DLD1 (cell line): Measurements from ENCODE around the gene VIT.

Experiments used
- in situ Hi-C: cut with HindIII; loops from 2 replicates; pipeline ENCODE4 v1.10.0; 2017; ENCODE audit warnings: low sequenced_read_pairs

Gene VIT

DNA sequence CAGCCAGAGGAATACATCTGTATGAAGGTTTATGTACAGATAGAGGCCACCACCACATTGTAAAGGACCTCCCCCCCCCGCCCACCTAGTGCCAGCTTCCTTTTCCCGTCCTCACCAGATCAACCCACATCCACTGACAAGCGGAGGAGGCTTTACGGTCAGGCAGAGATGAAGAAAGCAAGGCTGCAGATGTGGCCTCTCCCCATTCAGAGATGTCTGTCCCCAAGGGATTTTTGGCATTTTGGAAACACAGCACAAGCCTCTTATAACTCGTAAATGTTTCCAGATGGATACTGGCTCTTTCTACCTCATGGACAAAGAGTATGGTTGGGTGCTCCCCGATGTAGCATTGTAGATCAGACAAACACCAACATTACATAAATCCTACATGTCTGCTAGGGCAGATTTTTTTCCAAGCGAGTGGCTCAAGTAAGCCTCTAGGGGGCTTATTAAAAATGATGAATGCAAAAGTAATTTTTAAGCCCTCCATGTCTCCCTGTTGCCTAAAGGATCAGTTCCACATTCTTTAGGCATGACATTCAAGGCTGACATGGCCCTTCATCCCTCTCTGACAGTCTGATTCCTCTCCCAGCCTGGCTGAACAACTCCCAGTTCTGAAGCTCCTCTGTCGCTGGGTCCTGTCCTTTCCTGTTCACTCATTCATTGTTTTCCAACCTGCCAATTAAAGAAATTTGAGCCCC is 11.7 kb downstream of the VIT start:
- in situ Hi-C loops, result no loop called here

DNA sequence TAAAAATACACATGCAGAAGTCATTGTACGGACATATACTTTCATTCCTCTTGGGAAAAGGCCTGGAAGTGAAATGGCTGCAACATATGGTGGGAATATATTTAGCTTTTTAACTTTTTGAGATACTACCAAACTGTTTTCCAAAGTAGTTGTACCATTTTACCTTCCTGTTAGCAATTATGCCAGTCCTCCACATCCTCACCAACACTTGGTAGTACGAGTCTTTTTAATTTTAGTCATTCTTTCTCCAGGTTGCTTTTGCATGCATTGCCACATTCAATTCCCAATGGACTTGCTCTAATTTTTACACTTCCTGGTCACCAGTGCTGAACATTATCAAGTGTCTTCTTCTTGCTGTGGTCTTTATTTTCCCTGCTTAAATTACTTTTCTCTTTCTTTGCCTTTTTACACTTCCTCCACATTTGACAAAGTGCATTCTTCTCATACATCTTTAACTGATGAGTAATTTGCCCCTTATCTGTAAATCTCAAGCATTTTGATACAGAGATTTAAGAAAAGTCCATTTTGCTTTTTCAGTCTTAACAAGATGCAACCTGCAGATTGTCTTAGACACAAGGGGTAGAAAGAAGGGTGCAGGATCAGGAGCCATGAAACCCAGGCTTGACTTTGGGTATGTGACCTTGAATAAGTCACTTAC is 14.5 kb downstream of the VIT start:
- in situ Hi-C loops, result no loop called here

- in situ Hi-C loops, result no loop called here
These were observed 15.3 kb downstream of the VIT start for GRCh38 chr2:36711741-36712314.

DNA sequence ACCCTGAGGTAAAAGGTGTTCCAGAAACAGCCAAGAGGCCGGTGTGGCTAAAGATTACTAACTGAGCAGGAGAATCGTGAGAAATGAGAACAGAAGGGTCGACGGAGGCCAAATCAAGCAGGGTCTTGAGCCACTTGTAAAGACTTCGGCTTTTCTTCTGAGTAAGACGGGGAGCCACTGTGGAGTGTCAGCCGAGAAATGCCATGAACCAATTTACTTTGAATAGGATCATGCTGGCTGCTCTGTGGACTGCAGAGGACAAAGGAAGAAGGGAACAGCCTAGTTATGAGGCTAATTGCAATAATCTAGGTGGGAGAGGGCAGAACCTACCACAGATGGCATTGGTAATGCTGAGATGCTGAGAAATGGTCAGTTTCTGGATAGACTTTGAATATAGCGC is 16.8 kb downstream of the VIT start:
- in situ Hi-C loops, result no loop called here

DNA sequence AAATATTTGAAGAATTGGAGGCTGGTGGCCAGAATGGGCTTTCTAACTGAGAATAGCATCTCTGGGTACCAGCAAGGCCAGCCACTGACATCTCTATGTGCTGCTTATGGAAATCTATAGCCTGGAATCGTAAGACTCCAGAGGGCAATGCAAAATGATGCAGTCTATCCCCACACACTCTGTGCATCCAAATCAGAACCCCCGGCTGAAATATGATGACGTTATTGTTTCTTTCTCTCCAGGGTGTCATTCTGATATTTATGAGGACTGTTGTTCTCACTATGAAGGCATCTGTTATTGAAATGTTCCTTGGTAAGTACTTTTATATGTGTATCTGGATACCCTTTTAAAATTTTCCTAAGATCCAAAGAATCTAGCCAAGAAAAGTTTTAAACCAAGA is 19.6 kb downstream of the VIT start:
- in situ Hi-C loops, result no loop called here

GRCh38 chr2:36717603-36718266 is 21.2 kb downstream of the VIT start:
- in situ Hi-C loops, result no loop called here

GRCh38 chr2:36727550-36727949 is 31.0 kb downstream of the VIT start:
- in situ Hi-C loops, result no loop called here

DNA sequence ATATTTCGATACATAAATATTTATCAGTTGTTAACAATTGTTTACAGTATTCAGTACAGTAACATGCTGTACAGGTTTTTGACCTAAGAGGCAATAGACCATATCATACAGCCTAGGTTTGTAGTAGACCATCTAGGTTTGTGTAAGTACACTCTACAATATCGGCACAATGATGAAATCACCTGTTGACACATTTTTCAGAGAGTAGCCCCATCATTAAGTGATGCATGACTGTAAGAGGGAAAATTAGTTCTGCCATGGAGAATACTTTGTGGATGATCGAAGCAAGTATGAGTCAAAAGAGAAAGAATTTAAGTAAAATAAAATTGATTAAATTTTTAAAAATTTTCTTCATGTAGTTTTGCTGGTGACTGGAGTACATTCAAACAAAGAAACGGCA is 32.6 kb downstream of the VIT start:
- in situ Hi-C loops, result no loop called here

GRCh38 chr2:36731941-36732672 is 35.6 kb downstream of the VIT start:
- in situ Hi-C loops, result no loop called here

- in situ Hi-C loops, result no loop called here
These were observed 36.1 kb downstream of the VIT start for GRCh38 chr2:36732673-36733036.

DNA sequence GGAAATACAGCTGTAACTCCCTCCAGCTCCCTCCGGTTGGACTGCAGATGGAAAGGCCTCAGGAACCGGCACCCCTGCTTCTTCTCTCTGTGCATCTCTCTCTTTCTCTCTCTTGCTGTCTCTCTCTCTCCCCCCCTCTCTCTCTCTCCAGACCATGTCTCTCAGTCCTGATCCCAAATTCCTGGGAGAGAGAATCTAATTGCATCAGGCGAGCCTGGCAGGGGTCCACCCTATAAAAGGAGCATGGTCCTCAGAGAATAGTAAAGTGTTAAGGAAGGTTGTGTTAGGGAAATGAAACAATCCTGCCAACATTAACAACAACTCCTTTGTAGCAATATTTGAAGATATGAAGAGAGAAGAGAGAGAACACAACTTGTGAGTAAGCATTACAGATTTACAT is 36.7 kb downstream of the VIT start:
- in situ Hi-C loops, result no loop called here

DNA sequence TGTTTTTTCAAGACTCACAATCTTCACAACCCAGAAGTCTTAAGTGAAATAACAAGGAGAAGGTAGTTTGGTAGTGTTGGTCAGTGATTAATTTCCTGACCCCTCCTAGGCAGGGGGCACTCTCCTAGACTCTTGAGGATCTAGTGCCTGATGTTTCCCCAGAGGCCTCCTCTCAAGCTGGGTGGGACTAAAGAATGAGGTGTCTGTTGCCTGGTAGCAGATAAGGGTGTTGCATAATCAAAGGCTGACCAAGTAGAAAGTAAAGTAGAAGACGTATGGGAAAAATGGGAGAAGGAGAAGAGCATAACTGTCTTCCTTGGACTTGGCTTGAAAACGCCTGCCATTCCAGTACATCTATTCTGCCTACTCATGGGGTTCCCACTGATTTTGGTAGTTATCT is 37.8 kb downstream of the VIT start:
- in situ Hi-C loops, result no loop called here

DNA sequence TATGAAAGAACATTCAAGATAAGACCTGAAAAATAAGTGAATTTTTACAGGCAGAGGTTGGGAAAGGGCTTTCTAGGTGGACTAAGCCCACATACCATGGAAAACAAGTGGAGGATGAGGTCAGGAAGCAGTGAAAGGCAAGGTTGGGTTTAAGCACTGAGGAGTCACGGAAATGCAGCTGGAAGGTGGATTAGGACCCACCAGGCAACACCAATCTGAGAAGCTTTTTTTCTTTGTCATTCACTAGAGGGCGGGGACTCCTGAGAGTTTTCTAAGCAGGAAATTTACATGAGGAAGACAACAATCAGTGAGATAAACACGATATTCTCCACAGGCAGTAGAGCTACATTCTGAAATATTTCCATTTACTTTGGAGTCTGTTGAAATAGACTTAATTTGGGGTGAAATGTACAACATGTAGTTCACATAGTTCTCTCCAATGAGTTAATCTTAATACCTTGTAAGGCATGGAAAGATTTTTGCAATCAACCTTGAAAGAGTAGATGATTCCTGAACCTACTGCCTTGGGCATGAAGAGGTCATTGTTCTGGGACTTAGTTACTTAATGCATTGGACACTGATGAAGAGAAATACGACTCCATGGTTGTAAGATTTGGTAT is 40.7 kb downstream of the VIT start:
- in situ Hi-C loops, result no loop called here

DNA sequence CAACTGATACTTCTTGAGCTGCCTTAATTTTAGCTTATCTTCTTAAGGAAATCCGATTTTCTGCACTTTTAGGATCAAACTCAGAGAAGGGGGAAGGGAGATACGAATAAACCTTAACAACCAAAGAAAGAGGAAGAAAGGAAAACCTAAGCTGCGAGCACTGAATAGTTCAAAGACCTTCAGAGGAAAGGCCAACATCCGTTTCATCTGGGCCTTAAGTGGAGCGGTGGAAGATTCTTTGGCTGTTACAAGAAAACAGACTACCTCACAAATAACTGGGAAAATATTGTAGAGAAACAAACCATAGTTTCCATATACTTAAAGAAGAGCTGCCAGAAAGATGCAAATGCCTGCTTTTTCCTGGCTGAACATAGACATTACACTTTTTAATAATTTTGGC is 43.6 kb downstream of the VIT start:
- in situ Hi-C loops, result no loop called here

DNA sequence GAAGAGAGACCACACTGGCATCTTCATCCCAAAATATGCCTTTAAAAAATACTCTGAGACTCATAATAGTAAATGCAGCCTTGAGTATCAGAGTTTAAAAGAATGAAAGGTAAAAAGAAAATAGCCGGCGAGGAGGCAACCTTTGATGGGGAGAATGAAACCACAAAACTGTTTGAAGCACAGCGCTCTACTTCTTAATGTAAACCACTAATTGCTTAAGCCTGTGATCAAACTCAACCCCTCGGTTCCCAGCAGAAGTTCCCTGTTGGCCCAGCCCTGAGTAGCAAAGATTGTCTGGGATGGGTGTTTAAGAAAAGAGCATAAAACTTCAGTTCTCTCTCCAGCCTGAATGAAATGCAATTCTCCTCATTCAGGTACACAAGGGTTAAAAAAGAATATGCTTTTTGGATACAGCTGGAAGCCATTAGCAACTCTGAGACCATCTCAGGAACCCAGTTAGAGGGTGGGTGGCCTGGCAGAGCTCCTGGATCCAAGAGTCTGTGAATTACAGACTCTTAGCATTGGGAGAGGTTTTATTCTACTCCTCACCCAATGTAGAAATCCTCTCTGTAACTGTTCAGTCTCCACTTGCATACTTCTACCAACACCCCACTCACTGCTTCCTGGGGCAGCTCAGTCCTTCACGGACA is 44.8 kb downstream of the VIT start:
- in situ Hi-C loops, result no loop called here

- in situ Hi-C loops, result no loop called here
These were observed 47.4 kb downstream of the VIT start for GRCh38 chr2:36743954-36744353.

DNA sequence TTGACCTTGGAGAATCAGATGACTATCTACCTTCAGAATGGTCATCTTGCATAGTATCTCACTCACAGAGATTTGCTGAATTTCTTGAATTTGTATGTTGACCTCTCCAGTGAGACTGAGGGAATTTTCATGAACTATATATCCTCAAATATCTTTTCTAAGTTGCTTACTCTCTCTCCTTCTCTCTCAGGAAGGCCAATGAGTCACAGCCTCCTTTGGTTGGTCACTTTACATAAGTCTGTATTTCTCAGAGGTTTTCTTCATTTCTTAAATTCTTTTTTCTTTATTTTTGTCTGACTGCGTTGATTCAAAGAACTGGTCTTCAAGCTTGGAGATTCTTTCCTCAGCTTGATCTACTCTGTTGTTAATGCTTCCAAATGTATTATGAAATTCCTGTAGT is 51.7 kb downstream of the VIT start:
- in situ Hi-C loops, result no loop called here

GRCh38 chr2:36750101-36750500 is 53.6 kb downstream of the VIT start:
- in situ Hi-C loops, result no loop called here

DNA sequence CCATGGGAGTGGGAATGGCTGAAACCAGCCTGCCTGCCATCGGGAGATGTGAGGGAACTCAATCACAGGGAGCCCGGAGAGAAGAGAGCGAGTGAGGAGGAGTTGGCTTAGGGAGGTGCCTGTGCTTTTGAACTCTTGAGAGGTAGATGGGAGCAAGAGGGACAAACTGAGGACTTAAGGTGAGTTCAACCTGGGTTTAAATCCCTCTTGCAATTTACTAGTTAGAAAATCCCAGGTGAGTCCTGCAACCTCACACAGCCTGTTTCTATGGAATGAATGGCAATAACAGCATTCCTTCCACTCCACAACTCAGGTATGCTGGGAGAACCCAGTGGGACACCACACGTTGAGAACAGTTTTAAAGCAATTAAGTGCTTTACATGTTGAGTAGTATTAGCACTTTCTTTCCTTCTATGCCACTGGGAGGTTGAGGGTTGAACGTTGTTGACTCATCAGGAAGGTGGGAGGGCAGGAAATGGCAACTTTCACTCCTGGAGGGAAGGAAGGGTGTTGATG is 57.3 kb downstream of the VIT start:
- in situ Hi-C loops, result no loop called here

DNA sequence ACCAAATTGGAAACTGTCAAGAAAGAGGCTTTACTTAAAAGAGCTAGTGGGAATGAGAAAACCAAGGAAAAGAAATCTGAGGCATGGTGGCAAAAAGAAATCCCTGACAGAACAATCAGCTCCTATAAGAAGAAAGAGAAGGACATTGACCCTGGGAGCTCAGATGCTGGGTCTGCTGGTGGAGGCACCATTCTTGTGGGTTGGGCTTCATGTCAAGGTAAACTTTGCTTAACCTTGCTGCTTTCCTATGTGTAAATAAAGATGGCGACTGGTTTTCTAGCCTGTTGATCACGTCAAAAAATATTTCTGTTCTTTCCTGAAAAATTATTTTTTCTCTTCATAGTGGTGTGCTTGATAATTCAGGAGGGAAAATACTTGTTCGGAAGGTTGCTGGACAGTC is 58.1 kb downstream of the VIT start:
- in situ Hi-C loops, result no loop called here
